GM08714 (cell line): Measurements from ENCODE around the gene SHB.

Source experiments
- H3K4me3 ChIP-seq: fragments of 200-500 bp; sonication (Bioruptor generic); 2 replicates; pipeline ENCODE4 v1.5.1; 2014; ENCODE audit warnings: mild to moderate bottlenecking, low read length, inconsistent platforms
- ZNF274 ChIP-seq: IDR thresholded peaks from 2 replicates; pipeline ENCODE4 v1.6.1; 2012; ENCODE audit warnings: mild to moderate bottlenecking, low read depth, low read length

The SHB gene

DNA sequence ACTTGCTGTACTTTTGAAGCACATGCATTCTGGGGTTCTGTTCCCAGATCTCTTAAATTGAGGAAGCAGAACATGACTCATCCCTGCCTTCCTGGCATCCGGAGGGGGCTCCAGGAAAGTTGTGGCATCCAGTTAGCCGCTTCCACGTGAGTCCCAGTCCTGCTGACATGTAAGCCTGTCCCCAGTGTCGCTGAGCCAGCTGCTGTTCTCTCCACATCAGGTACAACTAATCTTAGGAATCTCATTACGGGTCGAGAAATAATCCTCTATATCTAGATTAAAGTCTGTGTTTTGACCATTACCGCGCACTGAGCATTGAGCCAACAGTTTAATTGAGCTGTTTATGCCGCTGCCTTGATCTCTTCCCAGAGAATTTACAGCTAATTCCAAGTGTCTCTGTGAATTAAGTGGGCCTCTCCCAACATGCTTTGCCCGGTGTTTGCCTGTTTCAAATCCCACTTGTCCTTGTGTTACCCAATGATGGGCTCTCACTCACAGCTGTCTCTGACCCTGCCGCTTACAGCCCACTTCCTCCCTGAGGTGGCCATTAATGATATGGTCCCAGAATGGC is 10.5 kb upstream of the SHB start:
- H3K4me3 ChIP-seq, result no peak overlapping the region
- no peak for TF ChIP-seq ZNF274

DNA sequence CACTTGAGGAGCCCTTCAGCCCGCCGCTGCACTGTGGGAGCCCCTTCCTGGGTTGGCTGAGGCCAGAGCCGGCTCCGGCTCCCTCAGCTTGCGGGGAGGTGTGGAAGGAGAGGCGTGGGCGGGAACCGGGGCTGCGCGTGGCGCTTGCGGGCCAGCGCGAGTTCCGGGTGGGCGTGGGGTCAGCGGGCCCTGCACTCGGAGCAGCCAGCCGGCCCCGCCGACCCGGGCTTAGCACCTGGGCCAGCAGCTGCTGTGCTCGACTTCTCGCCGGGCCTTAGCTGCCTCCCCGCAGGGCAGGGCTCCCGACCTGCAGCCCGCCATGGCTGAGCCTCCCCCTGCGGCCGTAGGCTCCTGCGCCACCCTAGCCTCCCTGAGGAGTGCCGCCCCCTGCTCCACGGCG is 6.2 kb upstream of the SHB start:
- H3K4me3 ChIP-seq, result no peak overlapping the region
- no peak for TF ChIP-seq ZNF274

DNA sequence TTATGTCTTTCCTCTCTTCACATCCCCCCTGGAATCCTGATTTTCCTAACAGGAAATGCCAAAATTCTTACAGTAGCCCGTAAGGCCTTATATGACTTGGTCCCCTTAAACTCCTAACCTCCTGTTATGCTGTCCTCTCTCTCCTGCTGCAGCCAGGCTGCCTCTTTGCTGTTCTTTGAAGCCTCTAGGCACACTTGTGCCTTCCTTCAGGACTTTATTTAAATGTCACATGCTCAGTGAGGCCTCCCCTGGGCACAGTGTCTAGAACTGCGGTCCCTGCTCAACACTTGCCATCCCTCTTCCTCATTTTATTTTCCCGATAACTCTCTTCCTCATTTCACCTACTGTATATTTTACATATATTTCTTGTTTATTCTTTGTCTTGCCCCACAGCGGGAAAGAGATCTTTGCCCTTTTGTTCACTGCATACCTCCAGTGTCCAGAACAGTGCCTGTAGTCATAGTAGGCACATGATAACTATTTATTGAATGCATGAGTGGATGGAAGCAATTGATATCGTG is 5.5 kb upstream of the SHB start:
- H3K4me3 ChIP-seq, result no peak overlapping the region
- no peak for TF ChIP-seq ZNF274

DNA sequence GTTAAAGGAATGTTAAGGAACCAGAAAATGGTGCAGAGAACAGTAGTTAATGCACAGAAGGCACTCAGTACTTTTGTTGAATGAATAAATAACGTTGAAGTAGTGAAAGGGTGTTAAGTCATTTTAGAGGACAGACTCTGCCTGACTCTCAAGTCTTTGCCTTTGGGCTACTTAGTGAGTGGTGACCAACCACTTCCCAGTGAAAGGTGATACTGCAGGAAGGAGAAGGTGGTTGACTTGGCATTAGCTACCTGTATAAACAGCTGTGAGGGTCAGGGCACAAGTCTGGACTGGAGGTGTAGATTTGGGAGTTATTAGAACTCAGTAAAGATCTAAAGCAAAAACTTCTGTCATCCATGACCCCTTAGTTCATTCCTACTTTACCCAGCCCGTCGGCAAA is 4.9 kb upstream of the SHB start:
- H3K4me3 ChIP-seq, result no peak overlapping the region
- TF ChIP-seq ZNF274, result no peak

DNA sequence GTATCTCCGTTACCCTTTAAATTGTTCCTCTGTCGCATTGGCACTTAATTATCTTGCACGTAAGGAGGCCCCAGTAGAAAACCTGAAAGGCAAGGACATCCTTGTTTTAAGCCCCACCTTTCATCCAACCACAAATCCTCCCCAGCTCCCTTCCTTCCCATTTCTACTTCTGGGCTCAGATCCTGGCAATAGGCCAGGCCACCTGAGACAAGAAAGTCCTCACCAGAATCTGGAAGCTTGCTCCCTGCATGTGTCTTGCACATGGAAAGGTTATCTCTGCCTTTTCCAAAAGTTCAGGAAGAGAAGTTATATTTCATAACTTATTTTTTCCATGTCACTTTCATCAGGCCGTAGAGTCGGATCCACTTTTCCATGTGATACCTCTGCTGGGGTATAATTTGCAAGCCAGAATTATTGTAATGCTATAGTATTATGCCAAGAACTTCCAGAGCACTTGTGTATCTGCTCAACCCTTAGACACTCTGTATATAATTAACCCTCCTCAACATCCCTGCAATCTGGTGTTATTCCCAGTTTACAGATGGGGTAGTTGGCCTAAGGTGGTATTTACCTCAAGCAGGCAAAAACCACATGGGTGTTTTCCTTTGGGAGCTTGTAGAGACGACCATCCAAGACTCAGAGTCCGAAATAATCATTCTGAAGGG is 2.6 kb upstream of the SHB start:
- TF ChIP-seq ZNF274, result no peak
- no peak overlapping the region for H3K4me3 ChIP-seq

DNA sequence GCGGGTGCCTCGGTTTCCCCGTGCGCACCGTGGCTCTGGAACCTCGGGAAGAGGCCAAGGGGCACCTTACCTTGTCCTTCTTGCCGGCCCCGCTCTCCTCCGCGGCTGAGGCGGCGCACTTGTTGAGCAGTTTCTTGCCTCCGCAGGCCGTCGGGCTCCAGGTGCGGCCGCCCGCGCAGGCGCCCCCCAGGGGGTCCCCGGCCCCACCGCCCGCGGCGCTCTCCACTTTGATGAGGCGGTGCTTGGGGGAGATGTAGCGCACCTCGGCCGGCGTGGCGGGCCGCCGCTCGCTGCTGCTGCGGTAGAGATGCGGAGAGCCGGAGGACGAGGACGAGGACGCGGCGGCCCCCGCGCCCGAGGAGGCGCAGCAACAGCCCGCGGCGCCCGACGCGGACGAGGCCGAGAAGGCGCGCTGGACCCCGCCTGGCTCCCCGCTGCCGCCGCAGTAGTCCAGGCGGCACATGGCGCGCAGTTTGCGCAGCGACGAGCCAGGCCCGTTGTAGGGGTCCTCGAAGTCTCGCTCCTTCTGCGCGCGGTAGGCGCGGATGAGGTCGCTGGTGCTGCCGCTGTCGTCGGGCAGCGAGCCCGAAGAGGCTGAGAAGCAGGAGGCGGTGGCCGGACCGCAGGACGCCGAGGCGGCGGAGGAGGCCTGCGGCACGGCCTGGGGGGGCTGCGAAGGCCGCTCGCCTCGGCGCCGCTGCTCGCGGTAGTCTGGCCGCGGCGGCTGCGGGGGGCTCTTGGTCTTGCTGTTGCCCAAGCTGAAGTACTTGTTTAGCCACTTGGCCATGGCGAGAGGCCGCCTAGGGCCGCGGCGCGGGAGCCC is 957 bp downstream of the SHB start:
- H3K4me3 ChIP-seq, result peak overlapping the region; percentile 79
- TF ChIP-seq ZNF274, result no peak

DNA sequence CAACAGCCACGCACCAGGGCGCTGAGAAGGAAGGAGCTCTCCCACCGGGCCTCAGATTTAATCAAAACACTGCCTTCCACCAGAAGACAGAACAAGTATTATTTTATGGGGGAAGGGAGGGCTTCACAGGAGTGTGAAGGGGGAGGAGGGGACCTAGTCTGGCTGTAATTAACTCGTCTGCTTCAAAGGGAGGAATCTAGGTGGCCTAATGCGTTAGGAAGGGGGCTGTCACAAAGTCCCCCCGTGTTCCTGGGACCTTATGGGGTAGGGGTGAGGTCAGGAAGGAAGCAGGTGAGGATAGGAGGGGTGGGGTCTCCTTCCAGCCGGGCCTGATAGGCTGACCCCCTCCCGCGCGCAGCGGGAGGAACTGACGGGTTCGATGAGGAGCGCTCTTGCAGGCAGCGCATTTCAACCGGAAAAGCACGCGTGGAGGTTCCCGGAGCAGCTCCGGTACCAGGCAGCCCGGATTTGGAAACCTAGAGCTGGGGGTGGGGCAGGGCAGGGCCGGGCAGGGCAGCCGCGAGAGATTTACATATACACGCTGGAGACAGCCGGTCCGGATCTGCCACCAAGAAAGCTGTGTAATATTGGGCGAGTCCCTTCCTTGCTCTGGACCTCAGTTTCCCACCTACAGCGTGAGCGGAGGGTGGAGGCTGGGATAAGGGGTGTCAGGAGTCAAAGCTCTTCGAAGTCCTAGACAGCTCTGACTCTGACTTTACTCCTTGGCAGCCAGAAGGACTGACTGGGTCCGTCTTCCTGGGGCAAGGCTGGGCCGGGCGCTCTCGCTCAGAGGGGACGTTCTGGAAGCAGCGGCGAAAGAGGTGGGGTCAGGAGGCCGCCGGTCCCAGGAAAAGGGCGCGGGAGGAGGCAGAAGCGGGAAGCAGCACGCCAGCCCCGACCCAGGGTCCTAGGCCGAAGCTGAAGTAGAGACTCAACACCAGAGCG is 1.8 kb downstream of the SHB start:
- no peak for TF ChIP-seq ZNF274
- H3K4me3 ChIP-seq, result peak overlapping the region; percentile 79; the same call in 1 of the 2 replicates

DNA sequence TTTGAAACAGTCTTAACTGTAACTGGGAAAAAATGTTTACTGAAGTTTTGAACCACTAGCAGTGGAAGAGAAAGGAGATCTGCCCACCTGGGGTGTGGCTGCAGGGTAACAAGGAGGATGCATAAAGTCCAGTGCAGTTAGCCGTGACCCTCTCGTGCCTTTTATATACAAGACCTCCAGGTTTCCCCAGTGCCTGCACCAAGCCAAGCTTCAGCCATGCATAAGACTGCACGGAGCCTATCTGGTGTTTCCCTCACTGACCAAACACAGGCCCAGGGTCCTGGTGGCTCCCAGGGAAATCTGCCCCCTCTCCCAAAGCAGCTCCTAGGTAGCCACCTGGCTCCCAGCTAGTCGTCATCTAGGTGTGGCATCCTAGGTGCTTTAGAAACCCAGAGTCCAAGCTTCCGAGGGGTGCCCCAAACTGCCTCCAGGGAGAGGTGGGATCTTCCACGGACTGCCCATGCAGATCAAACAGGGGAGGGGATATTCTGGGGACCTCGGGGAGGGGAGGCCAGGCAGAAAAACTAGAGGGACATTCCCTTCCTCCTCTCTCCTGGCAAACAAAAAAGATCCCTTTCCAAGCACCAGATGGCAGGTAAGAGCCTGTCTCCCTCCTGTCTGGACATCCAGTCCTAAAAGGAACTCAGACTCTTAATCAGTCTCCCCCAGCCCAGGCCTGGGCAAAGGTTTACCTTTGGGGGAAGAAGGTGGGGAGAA is 2.7 kb downstream of the SHB start:
- no peak for TF ChIP-seq ZNF274
- H3K4me3 ChIP-seq, result no peak overlapping the region

DNA sequence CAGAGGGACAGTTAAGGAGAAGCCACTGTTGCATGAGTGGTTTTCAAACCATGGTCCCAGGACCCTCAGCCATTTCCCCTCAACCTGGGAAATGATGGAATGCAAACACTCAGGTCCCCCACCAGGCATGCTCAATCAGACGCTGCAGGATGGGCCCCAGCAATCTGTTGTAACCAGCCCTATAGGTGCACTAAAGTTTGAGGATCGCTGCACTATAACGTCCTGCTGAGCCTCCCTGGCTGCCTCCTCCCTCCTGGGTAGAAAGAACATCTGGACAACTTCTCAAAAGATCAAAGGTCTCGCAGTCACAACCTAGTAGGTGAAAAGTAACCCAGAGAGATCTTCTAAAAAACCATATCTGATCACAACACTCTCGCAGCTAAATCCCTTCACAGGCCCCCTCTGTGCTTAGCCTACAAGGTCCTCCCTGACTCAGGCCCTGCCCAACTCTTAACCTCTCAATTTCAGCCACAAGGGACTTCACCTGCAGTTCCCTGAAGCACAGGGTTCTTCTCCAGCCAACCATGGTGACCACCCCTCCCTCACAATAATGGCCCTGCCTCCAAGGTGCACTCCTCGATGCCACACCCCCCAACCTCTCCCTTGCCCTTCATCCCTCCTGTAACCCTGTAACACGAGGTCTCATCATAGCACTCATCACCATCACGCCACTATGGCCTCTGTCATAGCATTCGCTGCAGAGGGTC is 3.5 kb downstream of the SHB start:
- TF ChIP-seq ZNF274, result no peak
- no peak overlapping the region for H3K4me3 ChIP-seq

DNA sequence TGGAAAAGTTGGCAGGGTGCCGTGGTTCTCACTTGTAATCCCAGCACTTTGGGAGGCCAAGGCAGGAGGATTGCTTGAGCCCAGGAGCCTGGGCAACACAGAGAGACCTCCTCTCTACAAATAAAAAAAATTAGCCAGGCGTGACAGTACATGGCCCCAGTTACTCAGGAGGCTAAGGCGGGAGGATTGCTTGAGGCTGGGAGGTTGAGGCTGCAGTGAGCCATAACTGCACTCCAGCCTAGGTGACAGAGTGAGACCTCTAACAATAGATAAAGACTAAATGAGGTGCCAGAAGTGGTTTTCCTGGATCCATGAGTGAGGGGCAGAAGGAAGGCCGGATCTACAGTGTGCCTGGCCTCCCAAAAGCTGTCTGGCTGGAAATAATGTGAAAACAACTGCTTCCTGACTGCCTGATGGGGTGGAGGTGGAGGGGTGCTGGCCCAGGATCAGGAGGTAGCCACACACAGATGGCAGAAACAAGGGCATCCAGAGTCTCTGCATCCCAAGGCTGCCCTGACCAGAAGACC is 4.1 kb downstream of the SHB start:
- no peak for TF ChIP-seq ZNF274
- H3K4me3 ChIP-seq, result no peak overlapping the region

DNA sequence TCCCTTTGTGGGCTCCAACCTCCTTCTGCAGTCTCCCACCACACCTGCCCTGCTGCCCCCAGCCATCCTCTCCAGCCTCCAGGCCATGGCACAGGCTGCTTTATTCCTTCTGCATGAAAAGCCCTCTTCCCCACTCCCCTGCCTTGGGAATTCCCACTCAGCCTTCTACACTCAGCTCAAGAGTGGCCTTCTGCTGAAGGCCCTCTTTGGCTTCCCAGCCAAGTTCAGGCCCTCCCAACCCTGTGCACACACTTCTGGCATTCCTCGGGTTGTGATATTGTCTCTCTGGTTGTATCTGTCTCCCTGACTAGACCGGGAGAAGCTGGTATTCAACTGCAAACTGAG is 5.7 kb downstream of the SHB start:
- H3K4me3 ChIP-seq, result no peak overlapping the region
- no peak for TF ChIP-seq ZNF274

DNA sequence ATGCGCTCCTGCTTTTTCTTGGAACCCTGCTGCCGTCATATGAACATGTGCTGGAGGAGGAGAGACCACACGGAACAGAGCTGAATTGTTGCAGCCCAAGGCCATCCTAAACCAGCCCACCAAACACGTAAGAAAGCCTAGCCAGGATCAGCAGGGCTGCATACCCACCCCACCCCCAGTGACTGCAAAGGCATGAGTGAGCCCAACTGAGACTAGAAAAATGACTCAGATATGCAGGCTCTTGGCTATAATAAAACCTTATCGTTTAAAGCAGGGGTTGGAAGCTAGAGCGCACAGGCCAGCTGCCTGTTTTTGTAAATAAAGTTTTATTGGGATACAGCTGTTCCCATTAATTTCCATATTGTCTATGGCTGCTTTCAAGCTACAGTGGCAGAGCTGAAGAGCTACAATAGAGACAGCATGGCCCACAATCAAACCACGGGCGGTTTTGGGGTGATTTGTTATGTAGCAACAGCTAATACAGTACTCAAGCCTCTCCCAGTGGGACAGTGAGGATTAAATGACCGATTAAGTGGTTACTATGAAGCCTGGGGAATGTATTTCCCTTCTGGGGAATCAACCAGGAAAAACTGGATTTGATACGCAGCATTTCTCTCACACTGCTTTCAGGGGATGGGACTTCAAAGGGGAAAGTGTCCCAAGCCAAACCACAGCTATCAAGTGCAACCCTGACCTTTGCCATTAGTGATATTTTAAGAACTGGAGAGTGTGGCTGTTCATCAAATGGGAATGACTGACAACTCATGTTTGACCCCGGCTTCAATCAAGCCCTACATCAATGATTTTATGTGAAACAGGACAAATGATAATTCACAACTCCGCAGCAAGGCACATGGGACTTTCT is 6.3 kb downstream of the SHB start:
- no peak for TF ChIP-seq ZNF274
- H3K4me3 ChIP-seq, result no peak overlapping the region
